ENCODE results near the gene KLRG1. TPM values are rescaled to one million over a fixed set of nuclear protein-coding genes. Genes with fewer than 3 reads are reported as not detected.

The KLRG1 gene
- total RNA-seq, 1 donor from 2014 or later = 4.5 TPM

- DNase-seq (ENCODE audit: low spot score) (no peak), ATAC-seq (no peak)
- intact Hi-C loops (cut with DNase I) = no loop called here
These were observed 19.4 kb upstream of the KLRG1 start for GRCh38 chr12:8969861-8970411.

- DNase-seq (ENCODE audit: low spot score) = no peak
- intact Hi-C loops (cut with DNase I) = no loop called here
- no peak for ATAC-seq
These were observed 18.9 kb upstream of the KLRG1 start for GRCh38 chr12:8970432-8970831.

GRCh38 chr12:8980137-8980536, 9.2 kb upstream of the KLRG1 start:
- intact Hi-C loops (cut with DNase I) = no loop called here
- ATAC-seq (no peak), DNase-seq (ENCODE audit: low spot score) (no peak)

- no peak for DNase-seq (ENCODE audit: low spot score)
- ATAC-seq = no peak
- intact Hi-C loops (cut with DNase I) = no loop called here
These were observed 4.1 kb upstream of the KLRG1 start for GRCh38 chr12:8985213-8985754.

DNA sequence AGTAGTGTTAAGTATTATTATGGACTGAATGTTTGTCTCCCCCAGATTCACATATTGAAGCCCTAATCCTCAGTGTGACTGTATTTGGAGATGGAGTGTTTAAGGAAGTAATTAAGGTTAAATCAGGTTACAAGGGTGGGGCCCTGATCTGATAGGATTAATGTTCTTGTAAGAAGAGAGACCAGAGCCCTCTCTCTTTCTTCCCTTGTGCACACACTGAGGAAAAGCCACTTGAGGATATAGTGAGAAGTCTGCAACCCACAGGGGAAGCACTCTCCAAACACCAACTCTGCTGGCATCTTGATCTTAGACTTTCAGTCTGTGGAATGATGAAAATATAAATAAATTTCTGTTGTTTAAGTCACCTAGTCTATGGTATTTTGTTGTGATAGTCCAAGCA, 2.2 kb upstream of the KLRG1 start:
- intact Hi-C loops (cut with DNase I) = no loop called here
- DNase-seq (ENCODE audit: low spot score) (no peak), ATAC-seq (no peak)

DNA sequence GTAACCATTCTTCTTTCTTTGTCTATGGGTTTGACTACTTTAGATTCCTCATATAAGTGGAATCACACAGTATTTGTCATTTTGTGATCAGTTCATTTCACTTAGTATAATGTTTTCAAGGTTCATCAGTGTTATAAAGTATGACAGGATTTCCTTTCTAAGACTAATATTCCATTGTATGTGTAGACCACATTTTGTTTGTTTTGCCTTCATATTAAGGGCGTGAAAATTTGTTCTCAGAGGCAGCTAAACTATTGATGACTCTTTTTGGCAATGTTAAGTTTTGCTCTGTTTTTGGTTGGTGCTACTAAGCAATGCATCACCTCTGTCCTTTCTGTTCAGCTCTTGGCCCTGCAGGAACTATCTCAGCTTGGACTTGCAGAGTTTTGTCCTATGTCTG, 1.7 kb upstream of the KLRG1 start:
- DNase-seq (ENCODE audit: low spot score) (no peak), ATAC-seq (no peak)
- intact Hi-C loops (cut with DNase I) = no loop called here

DNA sequence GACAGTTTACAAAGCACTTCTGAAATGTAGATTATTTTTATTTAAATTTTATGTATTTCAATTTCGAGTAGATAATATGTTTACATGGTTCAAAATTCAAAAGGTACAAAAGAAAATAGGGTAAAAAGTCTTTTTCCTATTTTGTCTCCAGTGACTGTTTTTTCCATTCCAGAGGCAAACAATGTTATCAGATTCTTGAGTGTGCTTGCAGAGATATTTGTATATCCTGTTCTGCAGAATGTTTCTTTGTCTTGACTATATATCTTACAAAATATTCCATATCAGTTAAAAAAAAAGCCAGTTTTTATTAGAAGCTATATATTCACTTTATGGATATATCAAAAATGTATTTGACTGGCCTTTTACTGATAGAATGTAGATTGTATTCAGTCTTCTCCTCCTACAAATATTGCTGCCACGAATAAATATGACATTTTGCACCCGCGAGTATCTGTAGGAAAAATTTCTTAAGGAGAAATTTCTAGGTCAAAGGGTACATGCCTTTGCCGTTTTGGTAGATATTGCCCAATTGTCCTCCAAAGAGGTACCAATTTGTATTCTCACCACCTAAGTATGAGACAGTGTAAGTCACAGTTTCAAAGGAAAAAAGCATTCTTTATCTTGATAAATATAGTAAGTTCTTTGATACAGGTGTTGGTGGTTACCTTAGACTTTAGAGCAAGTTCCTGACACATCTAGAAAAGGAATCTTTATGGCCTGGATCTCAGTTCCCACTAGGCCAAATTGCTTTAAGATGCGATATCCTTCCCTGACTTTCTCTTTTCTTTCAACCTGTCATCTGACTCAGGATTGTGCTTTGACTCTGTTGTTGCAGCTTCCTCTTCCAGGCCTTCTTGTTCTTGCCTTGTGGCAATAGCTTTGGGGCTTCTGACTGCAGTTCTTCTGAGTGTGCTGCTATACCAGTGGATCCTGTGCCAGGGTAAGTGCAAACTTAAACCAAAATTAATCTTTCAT, 2.3 kb downstream of the KLRG1 start:
- no peak for DNase-seq (ENCODE audit: low spot score)
- intact Hi-C loops (cut with DNase I) = no loop called here
- ATAC-seq = no peak

DNA sequence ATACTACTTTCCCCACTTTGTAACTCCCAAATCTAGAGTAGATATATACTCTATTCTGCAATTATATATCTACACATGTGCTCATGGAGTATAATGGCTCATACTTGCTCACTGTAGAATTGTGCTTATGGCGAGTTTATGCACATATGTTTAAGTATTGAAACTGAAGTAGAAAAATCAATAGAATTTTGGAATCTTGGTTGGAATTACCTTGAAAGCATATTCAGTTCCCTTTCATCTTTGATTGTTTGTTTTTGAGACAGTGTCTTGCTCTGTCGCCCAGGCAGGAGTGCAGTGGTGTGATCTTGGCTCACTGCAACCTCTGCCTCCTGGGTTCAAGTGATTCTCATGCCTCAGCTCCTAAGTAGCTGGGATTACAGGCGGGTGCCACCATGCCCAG, 4.5 kb downstream of the KLRG1 start:
- ATAC-seq = no peak
- intact Hi-C loops (cut with DNase I) = no loop called here
- no peak for DNase-seq (ENCODE audit: low spot score)

DNA sequence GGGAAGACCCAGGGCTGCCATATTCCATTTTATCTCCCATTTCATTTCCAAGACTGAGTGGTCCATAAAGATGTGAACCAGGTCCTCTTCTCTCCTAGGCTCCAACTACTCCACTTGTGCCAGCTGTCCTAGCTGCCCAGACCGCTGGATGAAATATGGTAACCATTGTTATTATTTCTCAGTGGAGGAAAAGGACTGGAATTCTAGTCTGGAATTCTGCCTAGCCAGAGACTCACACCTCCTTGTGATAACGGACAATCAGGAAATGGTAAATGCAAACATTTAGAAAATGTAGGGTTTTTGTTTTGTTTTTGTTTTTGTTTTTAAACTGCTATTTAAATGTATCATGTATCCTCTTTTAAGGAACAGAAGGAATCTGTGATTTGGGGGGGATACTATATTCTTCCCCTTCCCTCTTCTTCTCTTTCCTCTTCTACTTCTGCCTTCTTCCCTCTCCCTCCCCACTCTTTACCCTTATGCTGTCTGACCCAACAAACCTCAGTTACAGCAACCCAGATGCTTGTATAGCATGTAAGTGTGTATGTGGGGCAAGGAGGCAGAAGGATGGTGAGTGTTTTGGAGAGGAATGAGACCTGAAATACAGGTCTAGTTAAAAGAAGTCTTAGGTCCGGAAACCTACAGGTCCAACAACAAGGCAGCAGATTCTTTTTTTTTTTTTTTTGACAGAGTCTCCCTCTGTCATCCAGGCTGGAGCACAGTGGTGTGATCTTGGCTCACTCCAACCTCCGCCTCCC, 5.9 kb downstream of the KLRG1 start:
- intact Hi-C loops (cut with DNase I) = no loop called here
- DNase-seq (ENCODE audit: low spot score) (no peak), ATAC-seq (no peak)

- intact Hi-C loops (cut with DNase I) = no loop called here
- DNase-seq (ENCODE audit: low spot score) = no peak
- ATAC-seq = no peak
These were observed 7.5 kb downstream of the KLRG1 start for GRCh38 chr12:8996682-8997405.

DNA sequence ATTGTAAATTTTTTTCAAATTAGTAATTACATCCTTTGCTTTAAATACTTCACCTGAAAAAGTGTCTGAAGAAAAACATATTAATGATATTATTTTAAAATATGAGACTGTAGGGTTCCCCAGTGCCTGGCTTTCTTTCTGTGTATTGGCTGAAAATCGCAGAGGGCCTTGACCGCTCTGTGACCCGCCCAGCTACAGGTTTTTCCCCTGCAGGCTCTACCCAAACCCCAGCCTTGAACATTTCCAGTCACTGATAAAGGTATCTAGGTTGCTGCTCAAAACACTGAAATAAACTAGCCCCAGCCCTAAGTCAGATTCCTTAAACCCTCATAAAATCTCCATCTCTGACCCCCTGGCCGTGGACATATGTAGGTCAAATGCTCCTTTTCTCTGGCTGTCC, 11.9 kb downstream of the KLRG1 start:
- no peak for ATAC-seq
- no peak for DNase-seq (ENCODE audit: low spot score)
- intact Hi-C loops (cut with DNase I) = no loop called here

DNA sequence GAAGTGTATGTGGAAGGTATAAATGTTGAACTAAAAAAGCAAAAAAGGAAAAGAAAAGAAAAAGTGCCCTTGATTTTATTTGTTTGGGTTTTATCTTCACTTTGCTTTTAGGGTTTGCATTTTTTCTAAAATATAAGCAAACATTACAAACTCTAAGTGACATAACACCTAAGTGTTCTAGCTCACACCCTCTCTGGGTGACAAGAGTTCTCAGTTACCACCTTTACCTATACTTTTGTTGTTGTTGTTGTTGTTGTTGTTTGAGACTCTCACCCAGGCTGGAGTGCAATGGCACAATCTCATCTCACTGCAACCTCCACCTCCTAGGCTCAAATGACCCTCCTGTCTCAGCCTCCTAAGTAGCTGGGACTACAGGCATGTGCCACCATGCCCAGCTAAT, 13.0 kb downstream of the KLRG1 start:
- intact Hi-C loops (cut with DNase I) = no loop called here

GRCh38 chr12:9022592-9022991, 33.2 kb downstream of the KLRG1 start:
- intact Hi-C loops (cut with DNase I) = loop anchor here (10.0 kb wide), 1 partner anchor 68 kb away; no protein-coding TSS in a partner anchor
- no peak for ATAC-seq
- DNase-seq (ENCODE audit: low spot score) = no peak

More for the DNA sequence above, 13.0 kb downstream of the KLRG1 start:
- DNase-seq (ENCODE audit: low spot score) = no peak
- ATAC-seq = no peak

DNA sequence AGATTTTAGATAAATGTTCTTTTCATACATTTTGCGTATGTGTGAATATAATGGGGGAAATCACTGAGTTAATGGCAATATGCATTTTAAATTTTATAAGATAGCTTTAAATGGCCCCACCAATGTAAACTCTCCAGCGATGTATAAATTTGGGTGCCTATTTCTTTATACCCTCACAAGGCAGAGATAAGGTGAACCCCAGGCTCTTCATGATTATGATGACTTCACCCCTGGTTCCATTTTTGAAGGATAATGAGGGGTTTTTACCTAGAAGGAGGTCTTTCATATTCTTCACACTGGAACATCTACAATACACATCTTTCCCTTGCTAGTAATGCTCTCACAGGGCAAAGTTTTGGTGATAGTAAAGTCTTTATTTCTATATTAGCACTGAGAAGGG, 35.2 kb downstream of the KLRG1 start:
- ATAC-seq = no peak
- intact Hi-C loops (cut with DNase I) = loop anchor here (10.0 kb wide), 1 partner anchor 70 kb away; no protein-coding TSS in a partner anchor
- no peak for DNase-seq (ENCODE audit: low spot score)

DNA sequence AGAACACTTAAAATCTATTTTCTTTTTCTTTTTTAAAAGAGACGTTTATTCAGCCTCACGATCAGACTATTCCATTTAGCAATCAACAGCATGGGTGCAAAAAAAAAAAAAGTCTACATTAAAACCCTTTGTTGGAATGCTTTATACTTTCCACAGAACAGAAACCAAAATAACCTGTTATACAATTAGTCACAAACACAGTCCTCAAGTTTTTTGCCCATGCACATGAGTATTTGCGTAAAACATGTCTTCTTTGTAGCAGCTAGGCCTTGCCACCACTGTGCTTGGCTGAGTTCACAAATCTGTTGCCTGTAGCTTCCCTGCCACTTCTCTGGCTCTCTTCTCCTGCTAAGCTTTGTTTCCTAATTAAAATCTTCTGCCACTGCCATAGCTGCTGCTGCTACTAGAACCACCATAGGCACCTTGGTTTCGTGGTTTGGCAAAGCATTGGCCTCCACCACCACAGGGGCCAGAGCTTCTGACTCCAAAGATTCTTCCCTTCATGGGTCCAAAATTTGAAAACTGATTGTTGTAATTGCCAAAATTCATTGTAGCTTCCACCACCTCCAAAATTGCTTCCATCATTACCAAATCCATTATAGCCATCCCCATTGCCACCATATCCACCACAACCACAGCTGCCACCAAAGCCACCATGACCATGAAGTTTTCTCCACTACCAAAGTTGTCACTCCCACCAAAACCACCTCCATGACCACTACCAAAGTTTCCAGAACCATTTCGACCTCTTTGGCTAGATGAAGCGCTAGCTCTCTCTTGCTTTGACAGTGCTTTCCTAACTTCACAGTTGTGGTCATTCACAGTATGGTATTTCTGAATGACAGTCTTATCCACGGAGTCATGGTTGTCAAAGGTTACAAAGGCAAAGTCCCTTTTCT, 38.1 kb downstream of the KLRG1 start:
- ATAC-seq (no peak), DNase-seq (ENCODE audit: low spot score) (no peak)
- intact Hi-C loops (cut with DNase I) = loop anchor here (10.0 kb wide), 1 partner anchor 73 kb away; no protein-coding TSS in a partner anchor

DNA sequence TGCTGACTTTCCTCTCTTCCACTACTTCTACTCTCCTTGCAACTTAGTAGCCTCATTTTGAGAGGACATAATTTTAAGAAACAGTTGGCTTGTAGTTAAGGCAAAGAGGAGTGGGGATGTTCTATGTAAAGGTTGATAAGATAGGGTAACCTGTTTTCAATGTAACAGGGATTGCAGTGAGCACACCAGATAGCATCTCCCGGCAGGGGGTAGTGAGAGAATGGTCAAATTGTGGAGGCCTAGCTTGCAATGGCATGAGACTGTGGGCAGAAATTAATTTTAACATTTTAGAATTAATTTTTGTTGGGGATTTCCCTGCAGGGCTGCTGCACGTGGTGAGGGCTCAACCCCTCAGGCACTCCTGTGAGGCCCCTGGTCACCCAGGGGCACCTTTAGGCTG, 41.4 kb downstream of the KLRG1 start:
- ATAC-seq = no peak
- intact Hi-C loops (cut with DNase I) = no loop called here
- DNase-seq (ENCODE audit: low spot score) = no peak

- intact Hi-C loops (cut with DNase I) = no loop called here
- DNase-seq (ENCODE audit: low spot score) (no peak), ATAC-seq (no peak)
These were observed 43.0 kb downstream of the KLRG1 start for GRCh38 chr12:9032202-9032964.
